HEK293 (cell line): ENCODE measurements around the gene FAM9A.

Source experiments
- CTCF ChIA-PET: fragments of 350-600 bp; formaldehyde crosslinking; extraction: SDS; loops from one replicate; lab custom pipeline; 2021; ENCODE audit warnings: antibody characterized with exemption; lab: Yijun Ruan, JAX
- POLR2A ChIA-PET: fragments of 300-600 bp; formaldehyde crosslinking; extraction: SDS; loops from one replicate; lab custom pipeline; 2020; ENCODE audit warnings: antibody characterized with exemption, inconsistent platforms; lab: Yijun Ruan, JAX
- H3K27ac ChIP-seq: fragments of 200-500 bp; sonication (Bioruptor generic); 2 replicates; pipeline ENCODE4 v1.5.1; 2014; ENCODE audit warnings: low read depth, low read length, control low read depth, inconsistent platforms; ENCODE audit errors: extremely low read depth
- H3K36me3 ChIP-seq, 2 experiments: fragments of 200-500 bp in 1 of 2; sonication (Bioruptor generic) in 1 of 2; 1 replicate in 1 of 2; 2 replicates in 1 of 2; pipeline ENCODE4 v1.5.1; 2014 to 2017; ENCODE audit warnings: inconsistent platforms in 2 of 2, low read length in 2 of 2; ENCODE audit not compliant: control insufficient read depth in 2 of 2, insufficient read depth in 1 of 2
- H3K4me1 ChIP-seq: fragments of 200-500 bp; sonication (Bioruptor generic); 2 replicates; pipeline ENCODE4 v1.5.1; 2014; ENCODE audit warnings: mild to moderate bottlenecking, low read length, inconsistent platforms; ENCODE audit not compliant: control insufficient read depth, insufficient read depth
- H3K4me3 ChIP-seq: 2 replicates; pipeline ENCODE4 v1.5.1; 2011; ENCODE audit warnings: low read depth, mild to moderate bottlenecking, control low read depth, low read length, moderate library complexity
- H3K9me3 ChIP-seq: fragments of 200-500 bp; sonication (Bioruptor generic); 2 replicates; pipeline ENCODE4 v1.5.1; 2014; ENCODE audit warnings: low read depth, low read length, inconsistent platforms; ENCODE audit not compliant: control insufficient read depth, insufficient read depth
- FEZF1 ChIP-seq: fragments of 450-650 bp; formaldehyde crosslinking; IDR thresholded peaks from 2 replicates; pipeline ENCODE4 v1.5.1; 2016; ENCODE audit warnings: missing biosample characterization, missing genetic modification characterization
- GLI2 ChIP-seq: fragments of 450-650 bp; formaldehyde crosslinking; IDR thresholded peaks from 2 replicates; pipeline ENCODE4; 2017; ENCODE audit warnings: missing biosample characterization, missing genetic modification characterization, low read depth, borderline replicate concordance
- HIC1 ChIP-seq: fragments of 450-650 bp; formaldehyde crosslinking; IDR thresholded peaks from 2 replicates; pipeline ENCODE4 v1.5.1; 2016; ENCODE audit warnings: missing biosample characterization, missing genetic modification characterization
- MZF1 ChIP-seq: fragments of 450-650 bp; formaldehyde crosslinking; IDR thresholded peaks from 2 replicates; pipeline ENCODE4 v1.5.1; 2017; ENCODE audit warnings: missing biosample characterization, missing genetic modification characterization, borderline replicate concordance
- PRDM1 ChIP-seq: fragments of 450-650 bp; formaldehyde crosslinking; IDR thresholded peaks from 2 replicates; pipeline ENCODE4; 2016; ENCODE audit warnings: missing biosample characterization, missing genetic modification characterization
- SALL2 ChIP-seq: fragments of 450-650 bp; formaldehyde crosslinking; IDR thresholded peaks from 2 replicates; pipeline ENCODE4 v1.5.0; 2017; ENCODE audit warnings: missing biosample characterization, mild to moderate bottlenecking, missing genetic modification characterization, borderline replicate concordance
- ZIC2 ChIP-seq: fragments of 450-650 bp; formaldehyde crosslinking; IDR thresholded peaks from 2 replicates; pipeline ENCODE4 v1.5.1; 2016; ENCODE audit warnings: missing biosample characterization, missing genetic modification characterization
- ZNF24 ChIP-seq: fragments of 450-650 bp; formaldehyde crosslinking; IDR thresholded peaks from 2 replicates; pipeline ENCODE4 v1.5.1; 2016; ENCODE audit warnings: missing biosample characterization, missing genetic modification characterization
- ZNF266 ChIP-seq: fragments of 450-650 bp; formaldehyde crosslinking; IDR thresholded peaks from 2 replicates; pipeline ENCODE4 v1.5.1; 2016; ENCODE audit warnings: missing biosample characterization, missing genetic modification characterization, low read depth
- ZNF514 ChIP-seq: fragments of 450-650 bp; formaldehyde crosslinking; IDR thresholded peaks from 2 replicates; pipeline ENCODE4 v1.5.1; 2016; ENCODE audit warnings: missing biosample characterization, missing genetic modification characterization
- ZNF580 ChIP-seq: fragments of 450-650 bp; formaldehyde crosslinking; IDR thresholded peaks from 2 replicates; pipeline ENCODE4 v1.5.1; 2016; ENCODE audit warnings: missing biosample characterization, missing genetic modification characterization
- ZNF654 ChIP-seq: fragments of 450-650 bp; formaldehyde crosslinking; IDR thresholded peaks from 2 replicates; pipeline ENCODE4 v1.5.1; 2016; ENCODE audit warnings: low read depth, missing biosample characterization, missing genetic modification characterization
- ZNF701 ChIP-seq: fragments of 450-650 bp; formaldehyde crosslinking; IDR thresholded peaks from 2 replicates; pipeline ENCODE4 v1.5.1; 2016; ENCODE audit warnings: missing biosample characterization, missing genetic modification characterization
- ZNF76 ChIP-seq: fragments of 450-650 bp; formaldehyde crosslinking; IDR thresholded peaks from 2 replicates; pipeline ENCODE4; 2016; ENCODE audit warnings: low read depth, missing biosample characterization, missing genetic modification characterization, borderline replicate concordance
- ZNF837 ChIP-seq: fragments of 450-650 bp; formaldehyde crosslinking; IDR thresholded peaks from 2 replicates; pipeline ENCODE4 v1.5.1; 2016; ENCODE audit warnings: missing biosample characterization, missing genetic modification characterization
- TF ChIP-seq, protein P1 (sequence below): fragments of 450-650 bp; formaldehyde crosslinking; IDR thresholded peaks from 2 replicates; pipeline ENCODE4 v1.5.1; 2016; ENCODE audit warnings: missing biosample characterization, missing genetic modification characterization
- TF ChIP-seq, protein P2 (sequence below): fragments of 450-650 bp; formaldehyde crosslinking; IDR thresholded peaks from 2 replicates; pipeline ENCODE4 v1.5.1; 2016; ENCODE audit warnings: missing biosample characterization, missing genetic modification characterization
- TF ChIP-seq, protein P3 (sequence below): fragments of 450-650 bp; formaldehyde crosslinking; IDR thresholded peaks from 2 replicates; pipeline ENCODE4; 2016; ENCODE audit warnings: missing biosample characterization, missing genetic modification characterization

FAM9A gene

GRCh38 chrX:8748855-8749254, 52.3 kb downstream of the FAM9A start:
- no peaks in the 10 kb centered on the region for H3K36me3 ChIP-seq
- no peaks in the 10 kb centered on the region for H3K9me3 ChIP-seq
- TF ChIP-seq ZNF654 (0 out of 2 replicates have a peak, but pooled peaks have one; percentile 16), ZIC2 (tag by site-specific recombination) (no peak)
- H3K4me1 ChIP-seq, result no peaks in the 10 kb centered on the region
- CTCF ChIA-PET, result interaction anchor here (1.3 to 4.4 kb wide), 3 partner anchors 64 to 1368 kb away, joined by 6 to 22 read pairs (median 6); no protein-coding TSS in a partner anchor
- no peak overlapping the region for H3K27ac ChIP-seq
- POLR2A ChIA-PET, result no interaction called here
- H3K4me3 ChIP-seq, result no peak overlapping the region

GRCh38 chrX:8743126-8743732, 58.0 kb downstream of the FAM9A start:
- Histone ChIP-seq H3K36me3 (no peaks in the 10 kb centered on the region), H3K9me3 (no peaks in the 10 kb centered on the region), H3K27ac (no peak overlapping the region), H3K4me1 (no peaks in the 10 kb centered on the region), H3K4me3 (no peak overlapping the region)
- TF ChIP-seq ZNF654 (peak; percentile 23; the same call in 1 of the 2 replicates), ZNF514 (tag by site-specific recombination) (no peak)
- CTCF ChIA-PET, result interaction anchor here (0.6 to 1.3 kb wide), 8 partner anchors 10 to 819 kb away, joined by 3 to 5 read pairs (median 3); no protein-coding TSS in a partner anchor
- POLR2A ChIA-PET, result no interaction called here

- Histone ChIP-seq H3K4me1 (no peaks in the 10 kb centered on the region), H3K27ac (no peak overlapping the region), H3K9me3 (no peaks in the 10 kb centered on the region), H3K4me3 (no peak overlapping the region), H3K36me3 (no peaks in the 10 kb centered on the region)
- TF ChIP-seq, protein P1, sequence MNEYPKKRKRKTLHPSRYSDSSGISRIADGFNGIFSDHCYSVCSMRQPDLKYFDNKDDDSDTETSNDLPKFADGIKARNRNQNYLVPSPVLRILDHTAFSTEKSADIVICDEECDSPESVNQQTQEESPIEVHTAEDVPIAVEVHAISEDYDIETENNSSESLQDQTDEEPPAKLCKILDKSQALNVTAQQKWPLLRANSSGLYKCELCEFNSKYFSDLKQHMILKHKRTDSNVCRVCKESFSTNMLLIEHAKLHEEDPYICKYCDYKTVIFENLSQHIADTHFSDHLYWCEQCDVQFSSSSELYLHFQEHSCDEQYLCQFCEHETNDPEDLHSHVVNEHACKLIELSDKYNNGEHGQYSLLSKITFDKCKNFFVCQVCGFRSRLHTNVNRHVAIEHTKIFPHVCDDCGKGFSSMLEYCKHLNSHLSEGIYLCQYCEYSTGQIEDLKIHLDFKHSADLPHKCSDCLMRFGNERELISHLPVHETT, result no peak
- no peak for TF ChIP-seq GLI2
- TF ChIP-seq, protein P2, sequence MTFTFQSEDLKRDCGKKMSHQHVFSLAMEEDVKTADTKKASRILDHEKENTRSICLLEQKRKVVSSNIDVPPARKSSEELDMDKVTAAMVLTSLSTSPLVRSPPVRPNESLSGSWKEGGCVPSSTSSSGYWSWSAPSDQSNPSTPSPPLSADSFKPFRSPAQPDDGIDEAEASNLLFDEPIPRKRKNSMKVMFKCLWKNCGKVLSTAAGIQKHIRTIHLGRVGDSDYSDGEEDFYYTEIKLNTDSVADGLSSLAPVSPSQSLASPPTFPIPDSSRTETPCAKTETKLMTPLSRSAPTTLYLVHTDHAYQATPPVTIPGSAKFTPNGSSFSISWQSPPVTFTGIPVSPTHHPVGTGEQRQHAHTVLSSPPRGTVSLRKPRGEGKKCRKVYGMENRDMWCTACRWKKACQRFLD (tag by site-specific recombination), result no peak
- TF ChIP-seq HIC1 (tag by site-specific recombination), result no peak
- TF ChIP-seq SALL2 (tag by site-specific recombination), result no peak
- TF ChIP-seq ZNF24 (tag by site-specific recombination), result no peak
- TF ChIP-seq ZNF580 (tag by site-specific recombination), result no peak
- TF ChIP-seq ZNF76 (tag by site-specific recombination), result no peak
- TF ChIP-seq MZF1 (tag by site-specific recombination), result no peak
- TF ChIP-seq ZNF266, result no peak
- TF ChIP-seq FEZF1, result no peak
- TF ChIP-seq, protein P3, sequence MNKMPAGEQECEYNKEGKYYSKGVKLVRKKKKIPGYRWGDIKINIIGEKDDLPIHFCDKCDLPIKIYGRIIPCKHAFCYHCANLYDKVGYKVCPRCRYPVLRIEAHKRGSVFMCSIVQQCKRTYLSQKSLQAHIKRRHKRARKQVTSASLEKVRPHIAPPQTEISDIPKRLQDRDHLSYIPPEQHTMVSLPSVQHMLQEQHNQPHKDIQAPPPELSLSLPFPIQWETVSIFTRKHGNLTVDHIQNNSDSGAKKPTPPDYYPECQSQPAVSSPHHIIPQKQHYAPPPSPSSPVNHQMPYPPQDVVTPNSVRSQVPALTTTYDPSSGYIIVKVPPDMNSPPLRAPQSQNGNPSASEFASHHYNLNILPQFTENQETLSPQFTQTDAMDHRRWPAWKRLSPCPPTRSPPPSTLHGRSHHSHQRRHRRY (tag by site-specific recombination), result no peak
- TF ChIP-seq ZNF837 (tag by site-specific recombination), result no peak
- TF ChIP-seq PRDM1 (tag by site-specific recombination), result no peak
- TF ChIP-seq ZNF701 (tag by site-specific recombination), result no peak
- CTCF ChIA-PET, result interaction anchor here (0.7 to 2.0 kb wide), 6 partner anchors 8 to 752 kb away, joined by 3 to 10 read pairs (median 3); no protein-coding TSS in a partner anchor
- POLR2A ChIA-PET, result no interaction called here
Observed at GRCh38 chrX:8741981-8742380, 59.2 kb downstream of the FAM9A start.
